Right lobe of liver (tissue), 4 donors: ENCODE results near the gene PTPN3.

Experiments
- POLR2A ChIP-seq: fragments of 450-650 bp; IDR thresholded peaks from one replicate; pipeline ENCODE4 v1.6.1; 2017; ENCODE audit warnings: antibody characterized with exemption, mild to moderate bottlenecking
- TF ChIP-seq, protein P1 (sequence below), 4 donors: fragments of 200-600 bp in 3 of 4; fragments of 450-650 bp in 1 of 4; IDR thresholded peaks; one replicate each; pipeline versions ENCODE4 v1.5.1 to v1.8.0; 2016 to 2022; ENCODE audit warnings: antibody characterized with exemption in 4 of 4, mild to moderate bottlenecking in 2 of 4
- donor health status: DM: no; HTN: no; CAD: no.
- donor health status: DM: no; HTN: no; CAD: no.
- donor health status: DM: no; HTN: yes; CAD: no.

DNA sequence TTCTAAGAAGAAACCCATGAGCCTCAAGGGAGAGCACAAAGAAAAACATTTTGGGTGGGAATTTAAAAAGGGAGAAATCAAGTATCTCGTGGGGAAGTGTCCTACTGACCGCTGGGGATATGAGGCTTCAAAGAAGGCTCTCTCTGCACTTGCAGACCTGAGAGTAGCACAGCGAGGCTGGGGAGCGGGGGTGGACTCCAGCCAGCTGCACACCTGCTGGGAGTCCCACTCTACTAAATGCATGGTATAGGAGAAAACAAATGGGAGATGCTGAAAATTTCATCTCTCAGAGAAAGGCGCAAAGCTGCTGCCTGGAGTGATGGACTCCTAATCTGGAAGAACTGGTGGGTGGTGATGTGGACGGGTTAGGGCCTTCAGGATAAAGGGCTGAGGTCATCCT, 110.3 kb downstream of the PTPN3 start:
- TF ChIP-seq, protein P1, sequence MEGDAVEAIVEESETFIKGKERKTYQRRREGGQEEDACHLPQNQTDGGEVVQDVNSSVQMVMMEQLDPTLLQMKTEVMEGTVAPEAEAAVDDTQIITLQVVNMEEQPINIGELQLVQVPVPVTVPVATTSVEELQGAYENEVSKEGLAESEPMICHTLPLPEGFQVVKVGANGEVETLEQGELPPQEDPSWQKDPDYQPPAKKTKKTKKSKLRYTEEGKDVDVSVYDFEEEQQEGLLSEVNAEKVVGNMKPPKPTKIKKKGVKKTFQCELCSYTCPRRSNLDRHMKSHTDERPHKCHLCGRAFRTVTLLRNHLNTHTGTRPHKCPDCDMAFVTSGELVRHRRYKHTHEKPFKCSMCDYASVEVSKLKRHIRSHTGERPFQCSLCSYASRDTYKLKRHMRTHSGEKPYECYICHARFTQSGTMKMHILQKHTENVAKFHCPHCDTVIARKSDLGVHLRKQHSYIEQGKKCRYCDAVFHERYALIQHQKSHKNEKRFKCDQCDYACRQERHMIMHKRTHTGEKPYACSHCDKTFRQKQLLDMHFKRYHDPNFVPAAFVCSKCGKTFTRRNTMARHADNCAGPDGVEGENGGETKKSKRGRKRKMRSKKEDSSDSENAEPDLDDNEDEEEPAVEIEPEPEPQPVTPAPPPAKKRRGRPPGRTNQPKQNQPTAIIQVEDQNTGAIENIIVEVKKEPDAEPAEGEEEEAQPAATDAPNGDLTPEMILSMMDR (IDR thresholded peaks at IDR 0.05): no peak
- TF ChIP-seq POLR2A: no peak
